ENCODE data around the gene GAPDHS.

DNA sequence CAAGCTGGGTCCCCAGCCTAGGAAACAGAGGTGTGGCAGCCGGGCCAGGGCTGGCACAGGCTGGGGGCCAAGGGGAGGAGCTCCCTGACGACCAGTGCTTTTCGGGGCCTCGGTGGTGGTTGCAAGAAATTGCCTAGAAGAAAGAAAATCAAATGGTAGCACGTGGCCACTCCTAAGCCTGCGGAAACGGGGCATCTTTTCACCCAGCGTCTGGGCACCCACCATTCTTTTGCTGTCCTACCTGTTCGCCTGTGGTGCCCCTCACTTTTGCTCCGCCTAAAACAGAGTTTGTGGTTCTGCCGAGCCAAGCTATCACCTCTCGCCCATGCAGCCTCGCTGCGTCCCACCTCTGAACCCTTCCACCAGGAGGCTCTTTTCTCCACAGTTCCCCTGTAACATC lies 35.9 kb upstream of the GAPDHS start:
- no peak for TF ChIP-seq EZH2 (IDR thresholded peaks at IDR 0.05; ENCODE audit: borderline replicate concordance, low read depth, low read length, severe bottlenecking)
- TF ChIP-seq, protein P1, sequence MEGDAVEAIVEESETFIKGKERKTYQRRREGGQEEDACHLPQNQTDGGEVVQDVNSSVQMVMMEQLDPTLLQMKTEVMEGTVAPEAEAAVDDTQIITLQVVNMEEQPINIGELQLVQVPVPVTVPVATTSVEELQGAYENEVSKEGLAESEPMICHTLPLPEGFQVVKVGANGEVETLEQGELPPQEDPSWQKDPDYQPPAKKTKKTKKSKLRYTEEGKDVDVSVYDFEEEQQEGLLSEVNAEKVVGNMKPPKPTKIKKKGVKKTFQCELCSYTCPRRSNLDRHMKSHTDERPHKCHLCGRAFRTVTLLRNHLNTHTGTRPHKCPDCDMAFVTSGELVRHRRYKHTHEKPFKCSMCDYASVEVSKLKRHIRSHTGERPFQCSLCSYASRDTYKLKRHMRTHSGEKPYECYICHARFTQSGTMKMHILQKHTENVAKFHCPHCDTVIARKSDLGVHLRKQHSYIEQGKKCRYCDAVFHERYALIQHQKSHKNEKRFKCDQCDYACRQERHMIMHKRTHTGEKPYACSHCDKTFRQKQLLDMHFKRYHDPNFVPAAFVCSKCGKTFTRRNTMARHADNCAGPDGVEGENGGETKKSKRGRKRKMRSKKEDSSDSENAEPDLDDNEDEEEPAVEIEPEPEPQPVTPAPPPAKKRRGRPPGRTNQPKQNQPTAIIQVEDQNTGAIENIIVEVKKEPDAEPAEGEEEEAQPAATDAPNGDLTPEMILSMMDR (IDR thresholded peaks at IDR 0.05; ENCODE audit: borderline replicate concordance, extremely low read depth, low read length, poor library complexity, severe bottlenecking) = no peak
